M059J (cell line): Measurements from ENCODE around the gene ZHX3. TPM values are rescaled to one million over a fixed set of nuclear protein-coding genes. Genes with fewer than 3 reads are reported as not detected.
"Not testable (repeated sequence)": the region's sequence is repeated elsewhere in the genome, so short reads cannot be mapped to it uniquely, and the experiment has no call there.

Experiments used
- DNase-seq: peaks from one replicate; pipeline ENCODE4 v3.0.0-alpha.2; 2012; ENCODE audit warnings: low read depth
- total RNA-seq: library from RNA; depleted of rRNA; stranded (reverse); fragments of >200 nt; shearing (Covaris generic); gene quantifications from 2 replicates; pipeline ENCODE4 v1.2.3, GENCODE V29; 2014

The ZHX3 gene
- total RNA-seq, 1 experiment from 2014 or later, result 42.6 TPM

DNA sequence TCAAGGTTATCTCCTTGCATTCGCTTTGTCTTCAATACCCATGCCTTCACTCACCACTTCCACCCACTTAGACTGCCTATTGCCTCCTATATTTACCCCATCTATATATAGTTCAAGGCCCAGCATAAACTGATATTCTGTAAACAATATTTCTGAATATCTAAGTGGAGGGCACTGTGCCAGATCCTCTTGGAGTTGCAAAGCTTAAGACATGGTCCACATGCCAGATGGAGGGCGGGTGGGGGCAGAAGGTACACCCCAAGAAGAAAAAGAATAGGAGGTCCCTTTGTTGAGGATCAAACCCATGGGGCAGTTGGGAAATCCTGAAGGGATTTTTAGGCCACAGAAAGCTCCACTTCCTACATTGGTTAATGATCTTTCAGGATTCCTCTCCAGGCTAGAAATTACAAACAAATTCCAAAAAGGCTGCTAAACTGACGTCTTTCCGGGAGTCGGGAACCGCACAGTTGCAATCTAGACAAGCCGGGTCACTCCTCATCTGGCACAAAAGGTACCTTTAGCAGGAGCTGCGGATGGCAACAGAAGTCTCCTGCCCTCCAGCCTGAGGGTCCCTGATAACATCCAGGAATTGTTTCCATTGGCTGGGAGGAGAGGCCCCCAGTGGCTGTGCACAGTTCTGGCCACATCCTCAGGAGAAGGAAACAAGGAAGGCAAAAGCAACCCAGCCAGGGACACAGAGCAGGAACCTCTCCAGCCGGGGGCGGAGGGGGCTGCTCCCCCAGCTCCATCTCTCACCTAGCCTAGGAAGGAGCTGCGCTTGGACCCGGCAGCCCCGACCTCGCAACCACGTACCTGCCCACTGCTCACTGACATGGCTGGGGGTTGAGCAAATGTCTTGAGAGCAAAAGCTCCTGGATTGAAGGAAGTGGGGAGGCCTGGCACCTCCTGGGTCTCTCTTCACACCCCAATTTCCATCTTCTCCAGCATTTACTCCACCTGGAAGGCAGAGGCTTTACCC lies 17.2 kb upstream of the ZHX3 start:
- DNase-seq, result no peak

DNA sequence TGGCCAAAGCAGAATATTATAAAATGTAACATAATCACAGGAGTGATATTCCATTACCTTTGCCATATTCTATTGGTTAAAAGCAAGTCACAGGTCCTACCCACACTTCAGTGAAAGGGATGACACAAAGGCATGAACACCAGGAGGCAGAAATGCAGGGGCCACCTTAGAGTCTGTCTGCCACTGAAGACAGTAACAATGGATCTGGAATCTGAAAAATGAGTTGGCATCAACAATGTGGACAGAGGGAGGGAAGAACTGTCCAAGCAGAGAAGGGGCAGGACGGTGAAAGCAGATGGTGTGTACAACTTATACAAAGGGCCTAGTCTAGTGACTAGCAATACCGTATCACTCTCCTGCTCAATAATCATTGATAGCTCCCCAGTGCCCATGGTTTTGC lies 16.5 kb upstream of the ZHX3 start:
- DNase-seq, result no peak

DNA sequence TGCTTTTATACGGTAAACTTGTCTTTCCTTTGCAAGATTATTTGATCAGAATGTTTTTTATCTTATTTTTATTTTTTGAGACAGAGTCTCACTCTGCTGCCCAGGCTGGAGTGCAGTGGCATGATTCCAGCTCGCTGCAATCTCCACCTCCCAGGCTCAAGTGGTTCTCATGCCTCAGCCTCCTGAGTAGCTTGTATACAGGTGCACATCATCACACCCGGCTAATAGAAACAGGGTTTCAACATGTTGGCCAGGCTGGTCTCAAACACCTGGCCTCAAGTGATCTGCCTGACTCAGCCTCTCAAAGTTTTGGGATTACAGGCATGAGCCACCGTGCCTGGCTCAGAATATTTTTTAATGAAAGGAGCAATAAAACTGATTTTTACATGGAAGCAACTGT lies 14.2 kb upstream of the ZHX3 start:
- no peak for DNase-seq

DNA sequence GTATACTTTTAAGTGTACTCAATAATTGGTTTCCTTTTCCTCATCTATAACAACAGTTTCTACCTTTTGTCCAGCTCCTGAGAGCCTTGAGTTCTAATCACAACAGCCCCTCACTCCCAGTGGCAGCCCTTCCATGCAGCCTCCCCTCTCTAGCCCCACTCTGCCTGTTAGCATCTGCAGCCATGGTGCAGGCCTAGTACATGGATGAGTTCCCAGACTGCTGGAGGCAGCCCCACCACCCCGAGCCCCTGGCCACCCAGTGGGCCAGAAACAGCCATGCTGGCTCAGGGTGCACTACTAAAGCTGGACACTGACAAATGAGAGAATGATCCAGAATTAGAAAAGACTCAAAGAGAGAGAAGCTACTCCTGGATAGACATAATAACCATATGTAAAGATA lies 13.4 kb upstream of the ZHX3 start:
- DNase-seq, result no peak

DNA sequence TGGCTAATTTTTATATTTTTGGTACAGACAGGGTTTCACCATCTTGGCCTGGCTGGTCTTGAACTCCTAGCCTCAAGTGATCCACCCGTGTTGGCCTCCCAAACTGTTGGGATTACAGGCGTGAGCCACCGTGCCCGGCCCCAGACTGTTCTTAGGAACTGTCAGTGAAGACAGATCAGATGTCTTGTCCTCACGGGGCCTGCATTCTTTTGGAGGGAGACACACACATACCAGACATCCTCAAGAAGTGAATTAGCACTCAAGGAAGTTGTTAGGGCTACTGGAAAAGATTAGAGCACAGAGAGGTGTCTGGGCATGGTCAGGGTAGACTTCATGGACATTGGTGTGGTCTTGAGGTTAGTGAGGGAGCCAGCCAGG lies 12.8 kb upstream of the ZHX3 start:
- peak; percentile 54 for DNase-seq

DNA sequence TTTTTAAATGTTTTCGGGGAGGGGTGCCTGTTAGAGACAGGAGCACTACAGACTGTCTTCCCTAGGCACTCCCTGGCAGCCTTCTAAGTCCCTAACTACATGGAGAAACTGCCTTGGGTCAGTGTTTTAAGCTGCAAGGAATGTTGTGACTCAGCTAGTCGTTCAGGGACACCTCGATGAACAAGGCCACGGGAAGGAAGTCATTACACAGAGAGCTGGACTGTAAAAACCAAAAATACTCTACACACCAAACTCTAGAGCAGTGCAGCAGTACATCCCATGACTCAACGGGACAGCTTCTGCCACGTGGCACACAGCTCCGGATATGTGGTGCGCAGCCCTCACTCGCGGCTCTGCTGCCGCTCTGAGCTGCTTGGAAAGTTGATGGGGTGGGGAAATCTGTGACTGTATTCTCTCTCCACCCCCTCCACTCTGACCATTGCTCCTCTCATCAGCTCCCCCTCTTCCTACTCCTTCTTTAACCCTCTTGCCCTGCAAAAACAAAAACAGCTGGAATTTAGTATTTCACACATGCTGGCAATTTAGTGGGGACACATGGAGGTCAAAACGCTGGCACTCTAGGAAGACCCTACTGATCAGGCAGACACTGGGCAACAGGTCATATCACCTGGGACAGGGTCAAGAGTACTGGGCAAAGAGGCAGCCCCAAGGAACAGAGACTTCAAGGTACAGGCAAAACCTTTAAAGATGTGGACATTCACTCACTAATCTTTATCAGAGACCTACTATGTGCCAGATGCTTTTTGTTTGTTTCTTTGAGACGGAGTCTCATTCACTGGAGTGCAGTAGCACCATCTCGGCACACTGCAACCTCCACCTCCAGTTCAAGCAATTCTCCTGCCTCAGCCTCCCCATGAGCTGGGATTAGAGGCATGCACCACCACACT lies 12.2 kb upstream of the ZHX3 start:
- peak; percentile 100 for DNase-seq

DNA sequence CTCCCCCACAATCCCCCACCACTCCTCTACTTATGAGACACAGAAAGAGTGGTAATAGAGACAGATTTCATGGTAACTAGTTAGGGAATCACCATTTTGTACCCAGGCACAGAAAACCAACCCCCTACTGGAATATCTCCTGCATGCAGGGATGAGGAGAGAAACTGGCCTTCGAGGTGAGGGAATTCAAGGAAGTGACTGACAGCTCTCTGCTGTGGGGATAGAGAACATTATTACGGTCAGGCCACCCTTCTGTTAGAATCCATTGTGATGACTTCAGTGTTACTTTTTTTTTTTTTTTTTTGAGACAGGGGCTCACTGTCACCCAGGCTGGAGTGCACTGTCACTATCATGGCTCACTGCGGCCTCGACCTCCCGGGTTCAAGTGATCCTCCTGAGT lies 9.6 kb upstream of the ZHX3 start:
- no peak for DNase-seq

DNA sequence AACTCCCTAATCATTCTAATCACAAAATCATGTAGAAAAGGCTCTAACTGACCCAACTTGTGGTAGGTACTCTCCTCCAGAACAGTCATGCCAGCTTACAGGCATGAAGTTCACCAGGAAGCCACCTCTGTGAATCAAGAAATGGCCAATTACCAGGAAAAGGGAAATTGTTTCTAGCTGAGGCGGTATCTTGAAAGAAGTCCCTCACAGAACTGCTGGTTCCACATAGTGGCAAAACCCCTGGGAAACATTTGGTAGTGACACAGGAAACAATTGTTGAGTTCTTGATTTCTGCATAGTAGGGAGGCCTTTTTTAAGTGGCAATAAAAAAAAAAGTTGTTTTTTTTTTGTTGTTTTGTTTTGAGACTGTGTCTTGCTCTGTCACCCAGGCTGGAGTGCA lies 3.4 kb upstream of the ZHX3 start:
- DNase-seq, result no peak

DNA sequence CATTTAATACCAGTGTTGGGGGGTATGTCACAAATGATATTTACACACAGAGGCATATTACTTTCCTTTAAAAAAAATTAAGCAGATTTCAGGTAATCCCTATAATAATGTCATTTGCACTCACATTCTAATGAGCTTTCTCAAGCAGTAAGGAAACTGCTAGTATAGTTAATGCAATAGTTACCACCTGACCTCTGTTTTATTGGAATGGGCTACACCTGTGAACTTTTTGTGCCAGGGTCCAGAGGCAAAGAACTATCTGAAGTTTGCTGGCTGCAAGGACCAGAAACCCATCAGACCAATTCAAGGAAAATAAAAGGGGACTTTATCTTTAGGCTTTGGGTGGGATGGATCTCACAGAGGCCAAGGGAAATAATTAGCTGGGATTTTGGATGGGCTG lies 2.9 kb upstream of the ZHX3 start:
- no peak for DNase-seq

DNA sequence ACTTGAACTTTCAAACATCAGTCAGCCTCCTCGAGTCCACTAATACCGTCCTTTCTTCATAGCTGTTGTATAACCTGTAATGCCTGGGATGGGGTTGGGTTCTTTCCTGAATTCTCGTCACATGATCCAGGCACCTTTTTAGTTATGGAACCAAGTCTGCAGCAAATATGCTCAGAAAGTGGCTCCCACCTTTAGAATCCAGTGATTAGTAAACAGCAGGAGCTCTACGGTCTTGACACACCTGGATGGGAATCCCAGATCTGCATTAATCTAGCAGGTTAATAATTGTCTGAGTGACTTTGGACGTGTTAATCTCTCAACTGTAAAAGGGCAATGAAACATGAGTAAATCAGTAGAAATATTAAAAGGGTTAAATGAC lies 729 bp upstream of the ZHX3 start:
- DNase-seq, result no peak

DNA sequence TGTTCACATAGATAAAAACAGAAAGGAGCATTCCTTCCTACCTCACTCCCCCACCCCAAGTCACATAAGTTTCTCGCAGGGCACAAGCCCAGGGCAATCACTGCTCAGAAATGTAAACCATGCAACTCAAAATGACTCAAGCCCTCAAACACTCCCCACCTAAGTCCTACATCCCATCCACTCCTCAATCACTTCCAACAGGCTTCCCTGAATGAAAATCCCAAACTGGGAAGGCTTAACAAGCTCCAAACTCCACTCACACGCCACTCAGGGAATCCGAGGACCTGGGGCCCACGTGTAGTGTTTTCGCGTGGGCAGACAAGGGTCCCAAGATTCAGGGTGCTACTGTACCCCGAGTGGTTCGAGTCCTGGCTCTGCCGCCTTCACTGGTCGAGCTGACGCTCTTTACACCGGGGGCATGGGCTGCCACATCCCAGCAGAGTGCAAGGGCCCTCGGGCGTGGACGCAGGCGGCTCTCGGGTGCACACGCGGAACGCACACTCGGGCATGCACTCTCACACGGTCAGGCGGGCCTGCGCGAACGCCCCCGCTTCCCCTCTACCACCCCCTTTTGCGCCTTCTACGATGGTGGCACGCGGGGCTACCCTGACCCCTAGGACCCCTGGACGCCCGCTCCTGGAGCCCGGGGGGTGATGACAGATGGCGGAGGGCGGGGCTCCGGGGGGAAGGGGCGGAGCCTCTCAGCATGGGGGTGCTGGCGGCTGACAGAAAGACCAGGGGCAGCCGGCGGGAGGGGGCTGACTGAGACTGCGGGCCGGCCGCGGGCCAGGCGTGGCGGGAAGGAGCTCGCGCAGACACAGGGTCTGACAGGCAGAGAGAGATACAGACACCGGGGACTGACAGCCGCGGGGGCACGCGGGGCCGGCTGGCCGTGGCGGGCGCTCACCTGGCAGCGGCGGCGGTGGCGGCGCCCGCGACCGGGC lies 657 bp downstream of the ZHX3 start:
- peak; percentile 94 for DNase-seq

DNA sequence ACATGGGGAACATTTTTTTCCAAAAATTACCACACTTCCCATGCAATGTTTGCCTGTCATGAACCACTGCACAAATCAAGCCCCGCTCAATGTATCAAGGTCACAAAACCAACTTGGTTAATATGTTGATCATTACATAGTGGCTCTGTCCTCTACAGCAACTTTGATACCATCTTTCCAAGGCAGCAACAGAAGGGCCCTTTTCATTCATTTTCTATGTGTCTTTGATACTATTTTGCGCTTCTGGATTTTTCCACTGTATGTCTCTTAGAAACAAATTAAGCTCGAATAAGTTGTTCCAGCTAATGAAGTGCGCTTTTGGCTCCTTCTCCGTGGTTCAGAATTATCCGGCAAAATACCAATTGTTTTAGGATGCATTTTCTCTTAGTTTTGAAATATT lies 1.5 kb downstream of the ZHX3 start:
- DNase-seq, result no peak

DNA sequence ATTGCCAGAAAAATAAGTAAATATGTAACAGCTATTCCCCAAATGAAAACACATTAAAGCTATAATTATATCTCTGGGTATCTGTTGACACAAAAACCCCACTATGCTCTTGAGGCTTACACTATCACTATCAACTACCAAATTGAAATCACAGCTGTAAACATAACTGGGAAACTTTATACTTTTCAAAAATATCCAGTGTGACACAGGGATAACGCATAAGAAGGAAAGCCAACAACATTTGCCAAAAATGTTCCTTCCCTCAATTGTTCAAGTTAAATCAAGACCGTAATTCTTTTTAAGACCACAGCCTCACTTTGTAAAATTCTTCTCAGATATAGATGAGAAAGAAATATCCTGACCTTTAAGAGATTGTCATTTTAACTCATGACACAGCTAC lies 3.1 kb downstream of the ZHX3 start:
- DNase-seq, result no peak

DNA sequence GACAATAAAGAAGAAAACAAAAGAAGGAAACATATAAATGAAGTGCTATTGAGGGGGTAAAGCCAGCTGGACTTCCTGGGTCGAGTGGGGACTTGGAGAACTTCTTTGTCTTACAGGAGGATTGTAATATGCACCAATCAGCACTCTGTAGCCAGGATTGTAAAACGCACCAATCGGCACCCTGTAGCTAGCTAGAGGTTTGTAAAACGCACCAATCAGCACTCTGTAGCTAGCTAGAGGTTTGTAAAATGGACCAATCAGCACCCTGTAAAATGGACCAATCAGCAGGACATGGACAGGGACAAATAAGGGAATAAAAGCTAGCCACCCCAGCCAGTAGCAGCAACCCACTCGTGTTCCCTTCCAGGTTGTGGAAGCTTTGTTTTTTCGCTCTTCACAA lies 5.5 kb downstream of the ZHX3 start:
- DNase-seq, result not testable (repeated sequence)

DNA sequence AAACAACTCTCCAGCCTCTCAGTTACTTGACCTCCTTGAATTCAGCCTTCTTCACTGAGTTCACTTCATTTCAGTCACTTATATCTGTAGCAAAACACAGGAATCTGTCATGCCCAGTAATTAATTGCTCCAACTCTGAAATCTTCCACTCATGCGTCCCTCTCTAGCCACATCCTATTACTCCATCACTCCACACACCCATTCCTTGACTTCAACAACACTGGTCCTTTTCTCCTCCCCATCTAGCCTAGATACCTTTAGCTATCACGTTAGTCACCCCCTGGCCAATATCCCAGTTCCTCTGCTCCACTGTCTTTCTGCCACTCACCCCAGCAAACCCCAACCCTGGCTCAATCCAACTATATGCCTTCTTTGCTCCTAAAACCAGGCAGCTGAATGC lies 7.7 kb downstream of the ZHX3 start:
- DNase-seq, result peak; percentile 99

DNA sequence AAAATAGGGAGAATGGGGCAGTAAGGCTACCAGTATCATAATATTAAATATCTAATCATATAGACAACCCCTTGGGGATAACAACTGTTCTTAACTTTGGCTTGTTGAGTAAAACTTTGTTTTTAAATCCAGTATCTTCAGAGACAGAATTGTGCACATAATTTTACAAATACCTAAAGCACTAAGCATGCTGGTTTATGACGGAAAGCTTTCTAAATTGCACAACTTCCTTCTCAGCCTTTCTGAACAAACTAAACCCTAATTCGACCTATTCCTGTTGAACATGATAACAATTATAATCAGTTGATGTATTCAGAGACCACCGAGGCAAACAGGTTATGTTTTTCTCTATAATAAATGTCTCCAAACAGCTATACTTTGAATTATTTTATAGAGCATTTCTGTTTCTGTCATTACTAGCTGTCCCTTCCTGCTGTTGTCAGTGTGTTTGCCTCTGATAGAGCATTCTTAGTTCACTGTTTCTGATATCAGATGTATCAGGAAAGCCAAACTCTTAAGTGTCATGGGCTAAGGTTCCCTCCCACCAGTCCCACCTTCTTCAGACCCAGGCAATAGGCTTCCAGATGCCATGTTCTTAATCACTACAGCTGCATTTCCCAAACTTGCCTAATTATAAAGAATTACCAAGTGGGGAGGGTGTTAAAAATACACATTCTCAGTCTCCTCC lies 8.7 kb downstream of the ZHX3 start:
- no peak for DNase-seq

DNA sequence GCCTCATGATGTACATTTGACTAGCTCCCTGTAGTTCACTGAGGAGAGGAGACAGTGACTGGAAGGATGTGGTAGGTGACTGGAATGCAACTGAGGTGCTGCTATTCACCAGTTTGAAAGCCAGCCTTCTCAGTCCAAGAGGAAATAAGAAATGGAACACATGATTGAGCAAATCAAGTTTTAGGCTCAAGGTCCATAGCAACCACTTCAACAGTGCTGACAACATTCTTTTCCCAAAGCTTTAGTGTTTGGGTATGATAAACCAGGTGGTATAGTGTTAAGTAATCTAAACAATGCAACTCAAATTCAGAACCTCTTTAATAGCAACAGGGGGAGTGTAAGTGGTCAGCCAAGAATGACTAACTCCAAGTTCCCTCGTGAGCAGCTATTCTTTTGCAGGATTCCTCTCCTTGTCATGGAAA lies 9.2 kb downstream of the ZHX3 start:
- peak; percentile 94 for DNase-seq

DNA sequence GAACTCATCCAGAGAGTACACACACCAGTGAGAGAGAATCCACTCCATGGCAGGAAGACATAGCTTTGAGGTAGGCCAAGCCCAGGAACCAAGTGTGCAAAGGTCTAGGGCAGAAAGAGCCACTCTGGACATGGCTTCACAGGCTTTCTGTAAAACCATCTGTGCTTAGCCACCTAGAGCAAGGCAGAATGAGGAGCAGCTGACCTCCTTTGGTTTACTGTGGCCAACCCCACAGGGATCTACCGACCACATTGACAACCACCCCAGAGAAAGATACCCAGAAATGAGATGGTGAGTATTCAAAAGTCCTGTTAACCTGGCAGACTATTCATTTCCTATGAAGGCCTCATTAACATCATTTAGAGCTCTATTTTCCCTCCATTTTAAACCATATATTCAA lies 10.5 kb downstream of the ZHX3 start:
- DNase-seq, result no peak

DNA sequence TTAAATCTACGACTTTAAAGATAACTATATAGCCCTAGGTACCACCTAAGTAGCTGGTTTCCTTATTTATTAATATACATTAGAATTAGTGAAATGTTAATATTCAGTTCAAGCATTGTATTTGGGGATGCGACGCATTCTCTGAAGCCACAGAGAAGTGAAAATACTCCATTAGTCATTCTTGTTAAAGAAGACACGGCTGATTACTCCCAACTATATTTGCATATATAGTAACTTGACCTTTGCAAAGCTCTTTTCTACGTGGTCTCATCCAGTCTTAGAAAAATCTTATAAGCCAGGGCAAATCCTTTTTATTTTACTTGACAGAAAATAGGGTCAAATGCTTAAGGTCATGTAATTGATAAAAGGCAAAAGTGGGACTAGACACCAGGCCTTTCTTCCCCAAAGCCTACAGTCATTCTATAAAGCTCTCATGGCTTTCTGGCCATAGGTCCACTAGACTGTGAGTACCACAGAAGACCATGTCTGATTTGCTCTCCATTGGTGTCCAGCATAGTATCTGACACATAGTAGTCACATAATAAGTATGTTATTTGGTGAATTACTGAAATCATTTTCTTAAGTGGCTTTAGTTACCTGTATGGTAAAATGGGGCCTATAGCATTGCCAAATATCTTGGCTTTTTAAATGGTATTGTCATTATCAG lies 11.3 kb downstream of the ZHX3 start:
- DNase-seq, result peak; percentile 48

DNA sequence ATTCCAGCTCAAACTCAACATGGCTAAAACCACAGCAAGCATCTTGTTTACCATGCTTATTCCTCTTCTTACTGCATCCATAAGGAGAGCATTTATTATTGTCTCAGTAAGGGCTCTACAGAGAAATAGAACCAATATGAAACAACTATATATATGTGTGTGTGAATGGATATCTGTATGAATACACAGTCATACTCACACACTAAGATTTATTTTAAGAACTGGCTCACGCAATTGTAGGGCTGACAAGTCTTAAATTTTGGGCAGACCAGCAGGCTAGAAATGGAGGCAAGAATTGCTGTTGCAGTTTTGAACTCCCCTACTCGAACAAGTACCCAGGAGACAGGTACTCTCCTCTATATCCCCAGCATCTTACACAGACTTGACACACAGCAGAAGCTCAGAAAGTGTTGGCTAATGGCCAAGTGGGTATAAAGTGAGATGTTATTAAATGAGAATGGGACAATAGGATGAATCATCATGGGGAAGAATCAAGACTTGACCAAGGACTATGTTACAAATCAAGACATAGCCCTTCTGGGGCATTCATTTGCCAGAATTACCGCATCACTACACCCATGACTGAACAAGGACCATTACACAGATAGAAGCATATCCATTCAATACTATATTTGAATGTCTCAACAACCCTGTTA lies 13.0 kb downstream of the ZHX3 start:
- DNase-seq, result peak; percentile 32
